Mammary epithelial cell (primary cell): Measurements from ENCODE around the gene ARHGAP26.

Experiments
- EZH2 ChIP-seq: IDR thresholded peaks from 2 replicates; pipeline ENCODE4 v1.6.1; 2012; ENCODE audit warnings: low read length, inconsistent platforms, borderline replicate concordance
- TF ChIP-seq, protein P1 (sequence below), 2 donors: IDR thresholded peaks in 1 of 2; conservative IDR thresholded peaks in 1 of 2; 2 replicates each; pipeline ENCODE4 v1.5.1; 2011 to 2012; ENCODE audit warnings: inconsistent platforms in 2 of 2, low read length in 2 of 2, mild to moderate bottlenecking in 2 of 2, control low read depth in 1 of 2, low read depth in 1 of 2; ENCODE audit not compliant: insufficient read depth in 1 of 2; ENCODE audit errors: extremely low read depth in 1 of 2

DNA sequence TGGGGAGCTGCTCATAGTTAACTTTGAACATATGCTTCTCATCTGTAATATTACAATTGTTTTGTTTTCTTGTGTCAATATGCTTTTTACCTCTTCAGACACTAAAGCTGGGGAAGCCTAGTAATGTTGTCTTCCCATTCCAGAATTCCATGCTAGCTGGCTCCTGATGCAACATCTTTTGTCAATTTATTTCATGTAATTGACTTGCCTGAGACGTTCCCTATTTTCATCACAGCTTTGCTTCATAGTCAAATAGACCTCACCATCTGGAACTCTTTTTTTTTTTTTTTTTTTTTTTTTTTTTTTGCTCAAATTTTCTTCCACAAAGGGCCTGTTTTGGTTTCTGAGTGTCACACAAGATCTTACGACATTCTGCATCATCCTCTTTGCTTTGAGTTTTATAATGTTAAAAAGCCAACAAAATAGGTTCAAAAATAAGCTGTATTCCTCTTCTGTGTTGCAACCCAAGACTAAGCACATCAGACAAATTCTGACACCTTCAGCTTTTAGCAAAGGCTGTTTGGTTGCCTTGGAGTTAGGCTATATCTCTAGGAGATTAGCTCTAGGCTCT lies 398.1 kb downstream of the ARHGAP26 start:
- TF ChIP-seq, protein P1, sequence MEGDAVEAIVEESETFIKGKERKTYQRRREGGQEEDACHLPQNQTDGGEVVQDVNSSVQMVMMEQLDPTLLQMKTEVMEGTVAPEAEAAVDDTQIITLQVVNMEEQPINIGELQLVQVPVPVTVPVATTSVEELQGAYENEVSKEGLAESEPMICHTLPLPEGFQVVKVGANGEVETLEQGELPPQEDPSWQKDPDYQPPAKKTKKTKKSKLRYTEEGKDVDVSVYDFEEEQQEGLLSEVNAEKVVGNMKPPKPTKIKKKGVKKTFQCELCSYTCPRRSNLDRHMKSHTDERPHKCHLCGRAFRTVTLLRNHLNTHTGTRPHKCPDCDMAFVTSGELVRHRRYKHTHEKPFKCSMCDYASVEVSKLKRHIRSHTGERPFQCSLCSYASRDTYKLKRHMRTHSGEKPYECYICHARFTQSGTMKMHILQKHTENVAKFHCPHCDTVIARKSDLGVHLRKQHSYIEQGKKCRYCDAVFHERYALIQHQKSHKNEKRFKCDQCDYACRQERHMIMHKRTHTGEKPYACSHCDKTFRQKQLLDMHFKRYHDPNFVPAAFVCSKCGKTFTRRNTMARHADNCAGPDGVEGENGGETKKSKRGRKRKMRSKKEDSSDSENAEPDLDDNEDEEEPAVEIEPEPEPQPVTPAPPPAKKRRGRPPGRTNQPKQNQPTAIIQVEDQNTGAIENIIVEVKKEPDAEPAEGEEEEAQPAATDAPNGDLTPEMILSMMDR (conservative IDR thresholded peaks at IDR 0.05 in 1 of 2, IDR thresholded peaks at IDR 0.05 in 1 of 2; ENCODE audit: extremely low read depth in 1 of 2, insufficient read depth in 1 of 2, low read depth in 1 of 2, low read length in 2 of 2), result no peak
- TF ChIP-seq EZH2, result no peak
